Naive thymus-derived CD8-positive, alpha-beta T cell (primary cell): ENCODE results near the gene CBLB. TPM values are rescaled to one million over a fixed set of nuclear protein-coding genes. Genes with fewer than 3 reads are reported as not detected.

ENCODE experiments used
- ATAC-seq, 2 donors: fragments of 150-1000 bp; cut with Tn5 transposase in 1 of 2; sonication (Bioruptor Pico), chemical (Tn5 transposase) in 1 of 2; 1 replicate in 1 of 2; 2 replicates in 1 of 2; pipeline ENCODE4 v1.10.0; 2021; ENCODE audit warnings: mild to moderate bottlenecking in 2 of 2, moderate library complexity in 2 of 2
- POLR2A ChIA-PET: fragments of 350-600 bp; sonication (Branson Sonifier 250); formaldehyde crosslinking; loops from one replicate; lab custom pipeline; 2021; ENCODE audit warnings: antibody characterized with exemption; lab: Charles Lee
- DNase-seq, 10 donors: peaks; one replicate each; pipeline versions ENCODE4 v3.0.0 to v3.0.0-alpha.2; 2020 to 2022
- H3K27ac Mint-ChIP-seq, 10 donors: one replicate each; pipeline ENCODE4 v1.8.0; 2020 to 2022; ENCODE audit warnings: mild to moderate bottlenecking in 10 of 10, mixed read lengths in 10 of 10, moderate library complexity in 4 of 10, inconsistent platforms in 1 of 10
- H3K27me3 Mint-ChIP-seq, 5 donors: one replicate each; pipeline ENCODE4 v1.8.0; 2021 to 2022; ENCODE audit warnings: mixed read lengths in 5 of 5
- H3K36me3 Mint-ChIP-seq, 3 donors: one replicate each; pipeline ENCODE4 v1.8.0; 2020 to 2022; ENCODE audit warnings: mixed read lengths in 3 of 3, mild to moderate bottlenecking in 2 of 3, inconsistent platforms in 1 of 3
- H3K4me1 Mint-ChIP-seq, 4 donors: one replicate each; pipeline ENCODE4 v1.8.0; 2021 to 2022; ENCODE audit warnings: mixed read lengths in 4 of 4
- H3K4me3 Mint-ChIP-seq, 10 donors: one replicate each; pipeline ENCODE4 v1.8.0; 2020 to 2022; ENCODE audit warnings: mild to moderate bottlenecking in 10 of 10, mixed read lengths in 10 of 10, moderate library complexity in 6 of 10, inconsistent platforms in 1 of 10
- H3K9me3 Mint-ChIP-seq, 9 donors: one replicate each; pipeline ENCODE4 v1.8.0; 2020 to 2022; ENCODE audit warnings: mixed read lengths in 9 of 9, mild to moderate bottlenecking in 3 of 9, inconsistent platforms in 1 of 9, moderate library complexity in 1 of 9
- polyA plus RNA-seq, 3 donors: library from polyadenylated mRNA; unstranded; fragments of 300-500 nt; fragmentation: Illumina TruSeq; gene quantifications; one replicate each; pipeline ENCODE4 v1.2.3, GENCODE V29; 2021
- total RNA-seq, 8 experiments: library from RNA in 2 of 8; stranded (reverse) in 2 of 8; gene quantifications; one replicate each; pipeline ENCODE4 v1.2.3 and lab custom pipeline; 2021 to 2026

The CBLB gene
- total and polyA plus RNA-seq, 5 experiments from 2014 or later, result 32.1 to 108 (median 36.6) TPM

DNA sequence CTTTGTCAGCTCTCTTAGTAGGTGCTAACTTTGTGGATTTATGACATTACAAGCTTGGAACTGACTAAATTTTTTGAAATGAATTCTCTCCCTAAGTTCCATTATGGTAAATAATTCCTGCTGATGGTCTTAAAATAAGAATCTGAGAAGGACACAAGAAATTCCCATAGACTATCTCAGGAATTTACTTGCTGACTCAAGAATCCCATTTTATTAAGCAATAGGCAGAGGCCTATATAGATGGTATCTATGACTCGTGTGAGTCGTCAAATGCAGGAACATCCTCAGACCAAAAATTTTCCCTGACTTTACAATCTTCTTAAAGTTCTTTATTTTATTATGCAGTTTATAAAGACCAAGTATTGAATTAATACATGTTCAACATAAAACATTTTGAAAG, 30.7 kb upstream of the CBLB start:
- H3K4me1 Mint-ChIP-seq, result no peaks in the 10 kb centered on the region
- POLR2A ChIA-PET, result no interaction called here
- no peaks in the 10 kb centered on the region for H3K27me3 Mint-ChIP-seq
- peaks cover 0 to 5% (median 0%) of the 10 kb centered on the region in 9 donors for H3K9me3 Mint-ChIP-seq
- no peak overlapping the region for H3K27ac Mint-ChIP-seq
- no peak overlapping the region for H3K4me3 Mint-ChIP-seq
- no peak for ATAC-seq
- no peak for DNase-seq
- H3K36me3 Mint-ChIP-seq, result no peaks in the 10 kb centered on the region

DNA sequence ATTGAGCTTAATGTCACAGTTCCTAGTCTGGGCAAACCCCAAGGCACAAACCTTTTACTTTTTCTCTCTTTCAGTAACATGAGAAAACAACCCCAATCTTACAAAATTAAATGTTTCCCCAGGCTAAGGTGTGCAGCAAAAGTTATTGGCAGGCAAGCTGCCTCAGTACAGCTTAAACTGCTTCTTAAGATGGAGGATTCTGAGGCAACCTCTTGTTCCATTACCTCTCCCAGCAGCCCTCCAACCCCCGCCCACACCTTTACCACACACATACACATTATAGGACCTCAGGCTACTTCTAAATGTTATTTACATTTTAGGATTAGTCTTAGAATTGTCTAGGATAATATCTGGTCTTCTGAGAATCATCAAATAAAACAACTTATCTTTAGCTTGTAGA, 22.3 kb upstream of the CBLB start:
- DNase-seq (no peak), ATAC-seq (no peak)
- Mint-ChIP-seq H3K36me3 (peaks cover 0 to 2% (median 0%) of the 10 kb centered on the region in 3 donors), H3K4me1 (peaks cover 7 to 18% (median 9%) of the 10 kb centered on the region in 4 donors), H3K9me3 (no peaks in the 10 kb centered on the region), H3K4me3 (peak overlapping the region in 2 of 10 donors; percentile 12 to 30), H3K27ac (peak overlapping the region in 7 of 10 donors; percentile 7 to 70 (median 33)), H3K27me3 (no peaks in the 10 kb centered on the region)
- POLR2A ChIA-PET, result no interaction called here

DNA sequence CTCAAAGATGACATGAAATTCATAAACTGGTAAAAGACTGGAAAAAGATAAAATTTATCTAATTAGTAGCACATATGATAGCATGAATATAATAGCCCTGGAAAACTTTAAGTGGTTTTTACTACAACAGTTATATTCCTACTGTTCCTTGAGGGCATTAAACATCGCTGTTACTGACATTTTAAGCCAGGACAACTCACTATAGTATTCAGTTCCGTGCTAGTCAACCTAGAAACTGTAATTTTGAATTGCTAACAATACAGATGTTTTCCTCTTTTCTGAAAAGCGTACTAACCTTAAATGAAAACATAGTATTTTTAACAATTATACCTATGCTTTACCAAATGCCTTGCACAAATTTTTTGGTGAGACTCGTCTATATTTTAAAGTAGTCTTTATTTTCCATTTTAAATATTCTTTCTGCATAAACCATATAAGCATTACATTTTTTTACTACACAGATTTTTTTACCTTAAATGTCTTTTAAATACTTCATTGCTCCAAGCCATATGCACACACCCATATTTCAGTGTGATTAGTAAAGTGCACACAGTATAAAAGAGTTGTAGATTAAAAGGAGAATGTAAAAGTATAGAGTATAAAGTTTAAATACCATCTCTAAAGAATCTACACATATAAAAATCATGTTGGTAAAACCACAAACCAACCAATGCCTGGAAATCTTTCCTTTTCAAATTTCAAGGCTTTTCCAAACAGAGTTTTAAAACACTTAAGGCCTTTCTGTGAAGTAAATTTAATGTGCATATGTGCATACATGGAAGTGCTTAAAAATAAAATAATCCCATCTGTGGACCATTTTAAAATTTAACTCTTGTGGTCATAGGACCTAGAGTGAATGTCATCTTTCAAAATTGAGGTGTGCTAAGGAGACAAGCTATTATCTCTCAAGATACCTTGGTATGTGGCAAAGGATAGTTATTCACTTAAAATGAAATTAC, 20.1 kb upstream of the CBLB start:
- Mint-ChIP-seq H3K27ac (no peak overlapping the region), H3K9me3 (no peaks in the 10 kb centered on the region), H3K4me3 (no peak overlapping the region), H3K27me3 (peaks cover 0 to 1% (median 0%) of the 10 kb centered on the region in 5 donors), H3K4me1 (peaks cover 7 to 20% (median 10%) of the 10 kb centered on the region in 4 donors), H3K36me3 (peaks cover 0 to 2% (median 0%) of the 10 kb centered on the region in 3 donors)
- POLR2A ChIA-PET, result no interaction called here
- ATAC-seq (no peak), DNase-seq (no peak)

DNA sequence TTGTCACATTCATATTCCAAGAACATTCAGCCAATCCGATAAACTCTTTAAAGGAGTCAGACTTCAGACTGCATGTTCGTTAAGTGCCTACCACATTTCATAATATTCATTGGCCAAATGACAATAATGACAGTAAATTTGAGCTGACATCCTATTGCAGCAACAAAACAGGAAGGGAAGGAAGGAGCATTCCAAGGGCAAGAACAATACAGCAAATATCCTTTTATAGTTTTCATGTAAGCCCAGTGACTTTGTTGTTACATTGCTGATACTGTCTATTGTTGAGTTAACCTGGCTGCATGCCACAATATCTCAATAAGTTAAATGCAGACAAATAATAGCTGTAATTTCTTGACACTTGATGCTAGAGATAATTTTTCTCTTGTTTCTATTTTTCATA, 16.4 kb upstream of the CBLB start:
- H3K27ac Mint-ChIP-seq, result no peak overlapping the region

DNA sequence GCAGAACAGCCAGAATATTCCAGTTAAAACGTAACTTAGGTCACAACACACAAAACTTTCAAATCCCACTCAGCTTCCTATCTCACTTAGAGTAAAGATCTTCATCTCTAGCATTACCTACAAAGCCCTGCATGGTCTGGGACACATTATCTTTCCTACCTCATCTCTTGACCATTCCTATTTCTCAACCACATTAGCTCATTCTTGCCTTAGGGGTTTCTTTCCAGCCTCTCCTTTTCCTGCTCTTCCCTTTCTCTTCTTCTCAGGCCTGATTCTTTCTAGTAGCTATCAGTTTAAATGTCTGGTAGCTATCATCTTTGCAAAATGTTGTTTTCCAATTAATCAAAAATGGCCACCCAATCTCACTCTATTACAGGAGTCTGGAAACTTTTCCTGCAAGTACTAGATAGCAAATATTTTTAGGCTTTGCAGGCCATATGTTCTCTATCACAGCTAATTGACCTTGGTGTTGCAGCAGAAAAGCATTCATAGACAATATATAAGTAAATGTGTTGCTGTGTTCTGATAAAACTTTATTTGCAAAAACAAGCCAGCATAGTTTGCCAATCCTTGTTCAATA, 15.1 kb upstream of the CBLB start:
- Mint-ChIP-seq H3K27ac (peak overlapping the region in 9 of 10 donors; percentile 5 to 95 (median 76)), H3K4me3 (peak overlapping the region in 8 of 10 donors; percentile 54 to 92 (median 90)), H3K27me3 (peaks cover 0 to 1% (median 0%) of the 10 kb centered on the region in 5 donors), H3K36me3 (peaks cover 0 to 2% (median 0%) of the 10 kb centered on the region in 3 donors), H3K4me1 (peaks cover 5 to 18% (median 13%) of the 10 kb centered on the region in 4 donors), H3K9me3 (no peaks in the 10 kb centered on the region)
- no peak for ATAC-seq
- no peak for DNase-seq
- POLR2A ChIA-PET, result interaction anchor here (1.3 kb wide), 1 partner anchor 15 kb away, joined by 4 read pairs; the partner anchor contains the start of gene CBLB

More for the DNA sequence above, 16.4 kb upstream of the CBLB start:
- POLR2A ChIA-PET, result no interaction called here
- Mint-ChIP-seq H3K36me3 (peaks cover 0 to 2% (median 0%) of the 10 kb centered on the region in 3 donors), H3K4me3 (no peak overlapping the region), H3K9me3 (no peaks in the 10 kb centered on the region), H3K4me1 (peaks cover 5 to 18% (median 13%) of the 10 kb centered on the region in 4 donors), H3K27me3 (peaks cover 0 to 1% (median 0%) of the 10 kb centered on the region in 5 donors)
- ATAC-seq (no peak), DNase-seq (no peak)

DNA sequence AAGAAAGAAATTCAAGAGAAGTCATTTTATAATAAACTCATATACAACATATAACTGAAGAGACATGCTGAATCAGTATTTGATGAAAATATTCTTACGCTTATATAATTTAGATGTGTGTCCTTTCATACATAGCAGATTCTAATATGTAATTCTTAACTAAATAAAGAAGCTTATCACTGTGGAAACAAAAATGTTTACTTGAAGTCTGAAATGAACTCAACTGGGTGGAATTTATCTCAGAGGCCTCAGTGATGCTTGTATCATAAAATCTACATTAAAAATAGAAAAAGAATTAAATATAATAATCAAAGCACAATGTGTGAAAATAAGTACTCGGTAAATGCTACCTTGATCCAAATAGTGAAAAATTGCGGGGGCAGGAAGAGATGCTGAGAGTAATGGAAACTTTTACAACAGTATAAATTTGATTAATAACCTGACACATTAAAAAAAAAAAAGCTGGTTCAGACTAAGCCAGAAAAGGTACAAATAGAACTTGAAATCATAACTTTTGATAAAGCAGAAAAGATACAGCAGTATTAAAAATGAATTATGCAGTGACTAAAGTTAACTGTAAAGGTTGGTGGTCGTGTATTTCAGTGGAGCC, 12.0 kb upstream of the CBLB start:
- Mint-ChIP-seq H3K4me3 (no peak overlapping the region), H3K9me3 (no peaks in the 10 kb centered on the region), H3K36me3 (no peaks in the 10 kb centered on the region), H3K4me1 (peaks cover 20 to 42% (median 37%) of the 10 kb centered on the region in 4 donors), H3K27ac (peak overlapping the region in 1 of 10 donors; percentile 8), H3K27me3 (no peaks in the 10 kb centered on the region)
- ATAC-seq (no peak), DNase-seq (no peak)
- POLR2A ChIA-PET, result interaction anchor here (1.6 kb wide), 1 partner anchor 13 kb away, joined by 3 read pairs; no protein-coding TSS in a partner anchor

DNA sequence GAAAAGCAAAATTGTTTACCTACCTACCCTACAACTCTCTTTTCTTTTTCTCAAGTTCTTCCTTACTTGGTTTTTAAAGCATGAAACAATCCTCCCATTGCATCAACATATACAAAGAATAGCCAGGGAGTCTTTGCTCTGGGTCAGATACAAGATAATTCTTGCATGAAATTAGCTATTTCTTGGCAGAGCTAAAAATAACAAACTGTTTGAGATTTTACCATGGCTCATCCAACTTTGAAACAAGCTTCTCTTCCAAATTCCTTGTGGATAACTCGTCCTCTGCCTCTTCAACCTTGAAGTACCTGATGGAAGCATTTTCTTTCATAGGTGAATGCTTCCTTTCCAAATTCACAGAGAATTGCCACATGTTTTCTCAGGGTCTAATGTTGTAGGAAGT, 9.2 kb upstream of the CBLB start:
- H3K27ac Mint-ChIP-seq, result peak overlapping the region in 8 of 10 donors; percentile 3 to 94 (median 49)
- POLR2A ChIA-PET, result no interaction called here
- no peaks in the 10 kb centered on the region for H3K9me3 Mint-ChIP-seq
- no peaks in the 10 kb centered on the region for H3K36me3 Mint-ChIP-seq
- no peak for ATAC-seq
- peak overlapping the region in 5 of 10 donors; percentile 28 to 63 (median 53) for H3K4me3 Mint-ChIP-seq
- no peak for DNase-seq
- no peaks in the 10 kb centered on the region for H3K27me3 Mint-ChIP-seq
- peaks cover 20 to 39% (median 33%) of the 10 kb centered on the region in 4 donors for H3K4me1 Mint-ChIP-seq

DNA sequence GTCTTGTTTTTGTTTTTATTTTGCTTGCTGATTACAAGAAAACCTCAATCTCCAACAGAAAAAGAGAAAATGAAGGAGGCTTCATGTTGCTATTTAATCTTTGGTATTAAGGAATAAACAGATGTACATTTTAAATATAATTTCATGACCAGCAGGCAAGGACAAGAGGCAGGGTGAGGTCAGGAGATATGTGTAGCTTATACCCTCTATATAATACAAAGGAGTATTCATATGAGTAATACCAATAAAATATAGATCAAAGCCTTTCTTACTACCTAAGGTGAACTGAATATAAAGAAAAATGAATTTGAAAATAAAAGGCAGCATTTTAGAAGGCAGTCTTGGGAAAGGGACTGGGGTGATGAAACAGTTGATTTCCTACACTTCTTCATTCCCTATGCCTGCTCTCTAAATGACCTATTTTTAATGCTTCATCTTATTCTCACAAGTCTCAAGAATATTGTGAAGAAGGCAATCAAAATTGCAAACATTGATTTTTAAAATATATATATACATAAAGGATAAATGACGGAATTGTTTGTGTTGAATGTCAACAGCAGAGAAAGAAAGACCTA, 8.6 kb upstream of the CBLB start:
- Mint-ChIP-seq H3K4me3 (peak overlapping the region; percentile 61 to 80 (median 77)), H3K36me3 (no peaks in the 10 kb centered on the region), H3K27me3 (no peaks in the 10 kb centered on the region), H3K9me3 (no peaks in the 10 kb centered on the region), H3K4me1 (peaks cover 21 to 33% (median 31%) of the 10 kb centered on the region in 4 donors), H3K27ac (peak overlapping the region; percentile 35 to 94 (median 84))
- ATAC-seq (peak; percentile 40 to 50), DNase-seq (peak in 1 of 10 donors; percentile 42)
- POLR2A ChIA-PET, result interaction anchor here (0.6 to 1.2 kb wide), 3 partner anchors 9 to 186 kb away, joined by 3 to 4 read pairs (median 3); no protein-coding TSS in a partner anchor

DNA sequence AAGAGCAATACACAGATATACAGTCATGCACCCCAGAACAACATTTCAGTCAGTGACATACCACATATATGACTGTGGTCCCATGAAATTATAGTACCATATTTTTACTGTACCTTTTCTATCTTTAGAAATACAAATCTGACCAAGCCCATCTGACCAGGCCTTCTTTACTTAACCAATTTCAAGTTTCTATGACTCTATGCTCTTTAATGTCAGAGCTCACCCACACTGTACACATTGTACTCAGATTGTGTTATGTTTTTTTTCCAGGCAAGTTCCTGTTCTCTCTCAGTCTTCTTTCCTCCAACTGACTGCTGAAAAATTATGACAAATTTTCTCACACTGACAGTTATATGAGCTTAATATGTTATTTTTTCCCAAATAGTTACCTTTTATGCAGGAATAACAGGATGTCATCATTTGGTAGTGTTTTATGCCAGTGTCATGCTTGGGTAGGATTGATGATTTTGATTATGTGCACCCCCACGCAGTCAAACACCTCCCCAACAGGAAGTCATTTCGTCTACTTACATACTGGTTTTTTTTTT, 8.0 kb upstream of the CBLB start:
- no peaks in the 10 kb centered on the region for H3K9me3 Mint-ChIP-seq
- POLR2A ChIA-PET, result interaction anchor here (0.6 to 1.2 kb wide), 3 partner anchors 9 to 186 kb away, joined by 3 to 4 read pairs (median 3); no protein-coding TSS in a partner anchor
- peak; percentile 75 to 84 for ATAC-seq
- no peaks in the 10 kb centered on the region for H3K36me3 Mint-ChIP-seq
- peak overlapping the region; percentile 75 to 94 (median 84) for H3K27ac Mint-ChIP-seq
- DNase-seq, result peak in 2 of 10 donors; percentile 28 to 31
- H3K27me3 Mint-ChIP-seq, result no peaks in the 10 kb centered on the region
- peaks cover 23 to 33% (median 30%) of the 10 kb centered on the region in 4 donors for H3K4me1 Mint-ChIP-seq
- H3K4me3 Mint-ChIP-seq, result peak overlapping the region; percentile 61 to 80 (median 77)

DNA sequence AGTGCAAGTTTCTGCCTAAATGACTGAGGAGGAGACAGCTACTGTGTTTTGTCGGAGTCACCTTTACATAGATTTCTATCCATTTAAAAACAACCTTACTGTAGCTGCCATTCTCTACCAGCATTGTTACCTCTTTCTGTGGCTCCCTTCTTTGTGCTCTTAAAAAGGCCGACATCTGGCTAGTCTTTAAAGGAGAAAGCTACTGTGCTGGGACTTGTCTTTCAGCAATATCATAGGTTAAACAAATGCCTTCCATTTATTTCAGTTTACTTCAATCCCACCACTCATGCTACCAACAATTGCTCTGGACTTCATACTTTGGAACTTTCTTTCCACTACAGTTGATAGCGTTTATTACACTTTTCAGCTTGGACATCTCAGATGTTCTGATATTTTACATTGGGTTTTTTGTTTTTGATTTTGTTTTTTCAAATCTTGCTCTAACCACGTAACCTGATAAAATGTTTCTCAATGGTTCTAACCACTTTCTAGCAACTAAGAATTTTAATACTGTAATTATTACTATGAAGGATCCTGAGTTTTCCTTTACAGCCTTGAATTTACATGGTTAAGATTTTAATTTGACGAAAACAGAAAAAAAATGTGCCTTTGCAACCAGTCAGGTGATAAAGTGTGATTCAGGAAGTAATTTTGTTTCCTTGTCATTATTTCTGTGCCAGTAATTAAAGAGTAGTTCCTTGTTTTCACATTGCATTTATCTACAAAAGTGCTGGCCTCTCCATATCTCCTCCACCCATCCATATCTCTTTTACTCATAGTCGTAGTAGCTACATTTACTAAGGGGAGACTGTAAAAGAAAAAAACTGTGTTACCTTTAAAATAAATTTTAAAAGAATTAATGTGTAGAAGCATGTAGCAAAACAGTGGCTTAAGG, 1.3 kb upstream of the CBLB start:
- no peaks in the 10 kb centered on the region for H3K9me3 Mint-ChIP-seq
- H3K36me3 Mint-ChIP-seq, result peaks cover 4 to 15% (median 6%) of the 10 kb centered on the region in 3 donors
- ATAC-seq (no peak), DNase-seq (no peak)
- peaks cover 20 to 46% (median 38%) of the 10 kb centered on the region in 4 donors for H3K4me1 Mint-ChIP-seq
- peak overlapping the region in 9 of 10 donors; percentile 95 to 100 (median 99) for H3K4me3 Mint-ChIP-seq
- H3K27ac Mint-ChIP-seq, result peak overlapping the region; percentile 83 to 100 (median 99)
- POLR2A ChIA-PET, result interaction anchor here (1.2 kb wide), 1 partner anchor 89 kb away, joined by 3 read pairs; no protein-coding TSS in a partner anchor
- no peaks in the 10 kb centered on the region for H3K27me3 Mint-ChIP-seq

DNA sequence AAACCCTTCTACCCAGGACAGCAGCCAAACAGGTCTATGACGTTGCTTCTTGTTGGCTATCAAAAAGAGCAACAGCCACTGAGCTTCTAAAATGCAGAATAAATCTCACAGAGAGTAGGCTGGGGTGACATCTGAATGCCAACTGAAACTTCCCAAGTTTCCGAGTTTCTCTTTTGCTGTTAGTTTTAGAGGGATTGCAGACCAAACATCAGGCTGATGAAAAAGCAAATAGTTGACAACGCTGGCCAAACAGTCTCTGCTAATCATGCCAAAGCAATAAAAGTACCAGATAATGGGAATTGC, 670 bp upstream of the CBLB start:
- H3K36me3 Mint-ChIP-seq, result peaks cover 4 to 21% (median 8%) of the 10 kb centered on the region in 3 donors
- POLR2A ChIA-PET, result interaction anchor here (0.6 to 1.5 kb wide), 7 partner anchors 11 to 181 kb away, joined by 3 to 4 read pairs (median 3); no protein-coding TSS in a partner anchor
- no peaks in the 10 kb centered on the region for H3K27me3 Mint-ChIP-seq
- ATAC-seq (no peak), DNase-seq (no peak)
- peaks cover 25 to 52% (median 44%) of the 10 kb centered on the region in 4 donors for H3K4me1 Mint-ChIP-seq
- H3K27ac Mint-ChIP-seq, result peak overlapping the region; percentile 83 to 100 (median 99)
- peak overlapping the region in 9 of 10 donors; percentile 95 to 100 (median 99) for H3K4me3 Mint-ChIP-seq
- H3K9me3 Mint-ChIP-seq, result no peaks in the 10 kb centered on the region
